ENCODE data around the gene PDZD7.

DNA sequence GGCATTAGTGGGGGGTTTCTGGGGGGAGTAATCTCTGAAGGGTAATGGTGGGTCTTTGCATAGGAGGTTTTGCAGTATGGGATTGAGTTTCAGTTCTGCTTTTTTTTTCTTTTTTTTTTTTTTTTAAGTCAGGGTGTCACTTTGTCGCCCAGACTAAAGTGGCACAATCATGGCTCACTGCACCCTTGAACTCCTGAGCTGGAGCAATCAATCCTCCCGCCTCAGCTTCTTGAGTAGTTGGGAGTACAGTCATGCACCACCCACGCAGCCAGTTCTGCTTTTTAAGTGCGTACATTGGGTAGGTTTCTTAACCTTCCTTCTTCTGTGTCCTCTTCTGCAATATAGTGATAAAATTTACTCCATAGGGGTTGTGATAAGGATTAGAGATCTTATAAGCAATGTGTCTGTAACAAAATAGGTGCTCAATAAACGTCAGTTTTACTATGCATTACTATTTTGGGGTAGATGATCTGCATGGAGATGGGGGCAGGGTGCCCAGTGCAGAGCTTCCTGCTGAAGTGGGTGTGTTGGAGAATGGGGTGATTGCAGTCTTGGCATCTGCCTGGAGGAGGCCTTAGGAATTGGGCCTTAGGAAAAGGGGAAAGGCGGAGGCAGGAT is 40.4 kb upstream of the PDZD7 start:
- TF ChIP-seq, protein P1, sequence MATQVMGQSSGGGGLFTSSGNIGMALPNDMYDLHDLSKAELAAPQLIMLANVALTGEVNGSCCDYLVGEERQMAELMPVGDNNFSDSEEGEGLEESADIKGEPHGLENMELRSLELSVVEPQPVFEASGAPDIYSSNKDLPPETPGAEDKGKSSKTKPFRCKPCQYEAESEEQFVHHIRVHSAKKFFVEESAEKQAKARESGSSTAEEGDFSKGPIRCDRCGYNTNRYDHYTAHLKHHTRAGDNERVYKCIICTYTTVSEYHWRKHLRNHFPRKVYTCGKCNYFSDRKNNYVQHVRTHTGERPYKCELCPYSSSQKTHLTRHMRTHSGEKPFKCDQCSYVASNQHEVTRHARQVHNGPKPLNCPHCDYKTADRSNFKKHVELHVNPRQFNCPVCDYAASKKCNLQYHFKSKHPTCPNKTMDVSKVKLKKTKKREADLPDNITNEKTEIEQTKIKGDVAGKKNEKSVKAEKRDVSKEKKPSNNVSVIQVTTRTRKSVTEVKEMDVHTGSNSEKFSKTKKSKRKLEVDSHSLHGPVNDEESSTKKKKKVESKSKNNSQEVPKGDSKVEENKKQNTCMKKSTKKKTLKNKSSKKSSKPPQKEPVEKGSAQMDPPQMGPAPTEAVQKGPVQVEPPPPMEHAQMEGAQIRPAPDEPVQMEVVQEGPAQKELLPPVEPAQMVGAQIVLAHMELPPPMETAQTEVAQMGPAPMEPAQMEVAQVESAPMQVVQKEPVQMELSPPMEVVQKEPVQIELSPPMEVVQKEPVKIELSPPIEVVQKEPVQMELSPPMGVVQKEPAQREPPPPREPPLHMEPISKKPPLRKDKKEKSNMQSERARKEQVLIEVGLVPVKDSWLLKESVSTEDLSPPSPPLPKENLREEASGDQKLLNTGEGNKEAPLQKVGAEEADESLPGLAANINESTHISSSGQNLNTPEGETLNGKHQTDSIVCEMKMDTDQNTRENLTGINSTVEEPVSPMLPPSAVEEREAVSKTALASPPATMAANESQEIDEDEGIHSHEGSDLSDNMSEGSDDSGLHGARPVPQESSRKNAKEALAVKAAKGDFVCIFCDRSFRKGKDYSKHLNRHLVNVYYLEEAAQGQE (IDR thresholded peaks at IDR 0.05): no peak
- no peak for TF ChIP-seq JUND (IDR thresholded peaks at IDR 0.05)
